ENCODE data around the gene HIPK3.

Gene HIPK3

GRCh38 chr11:33266393-33267215 is 9.4 kb downstream of the HIPK3 start:
- H3K4me3 ChIP-seq (ENCODE audit: low read depth, low read length), result no peak overlapping the region
- TF ChIP-seq CTCF (IDR thresholded peaks at IDR 0.05; ENCODE audit: low read depth, low read length, missing control alignments), result no peak
- no peak for DNase-seq (ENCODE audit: low read depth)
- in situ Hi-C loops (cut with HindIII; ENCODE audit: low sequenced_read_pairs), result no loop called here

GRCh38 chr11:33268945-33269540 is 11.9 kb downstream of the HIPK3 start:
- in situ Hi-C loops (cut with HindIII; ENCODE audit: low sequenced_read_pairs), result no loop called here
- DNase-seq (ENCODE audit: low read depth), result no peak
- no peak overlapping the region for H3K4me3 ChIP-seq (ENCODE audit: low read depth, low read length)
- no peak for TF ChIP-seq CTCF (IDR thresholded peaks at IDR 0.05; ENCODE audit: low read depth, low read length, missing control alignments)

GRCh38 chr11:33269822-33270221 is 12.6 kb downstream of the HIPK3 start:
- DNase-seq (ENCODE audit: low read depth), result no peak
- TF ChIP-seq CTCF (IDR thresholded peaks at IDR 0.05; ENCODE audit: low read depth, low read length, missing control alignments), result no peak
- no peak overlapping the region for H3K4me3 ChIP-seq (ENCODE audit: low read depth, low read length)
- in situ Hi-C loops (cut with HindIII; ENCODE audit: low sequenced_read_pairs), result loop anchor here (5.0 kb wide), 1 partner anchor 82 kb away; no protein-coding TSS in a partner anchor

- in situ Hi-C loops (cut with HindIII; ENCODE audit: low sequenced_read_pairs), result loop anchor here (5.0 kb wide), 1 partner anchor 81 kb away; no protein-coding TSS in a partner anchor
- DNase-seq (ENCODE audit: low read depth), result no peak
- no peak overlapping the region for H3K4me3 ChIP-seq (ENCODE audit: low read depth, low read length)
- TF ChIP-seq CTCF (IDR thresholded peaks at IDR 0.05; ENCODE audit: low read depth, low read length, missing control alignments), result no peak
These were observed 13.9 kb downstream of the HIPK3 start for GRCh38 chr11:33271059-33271458.

GRCh38 chr11:33272338-33273107 is 15.3 kb downstream of the HIPK3 start:
- no peak overlapping the region for H3K4me3 ChIP-seq (ENCODE audit: low read depth, low read length)
- in situ Hi-C loops (cut with HindIII; ENCODE audit: low sequenced_read_pairs), result loop anchor here (5.0 kb wide), 1 partner anchor 80 kb away; no protein-coding TSS in a partner anchor
- no peak for TF ChIP-seq CTCF (IDR thresholded peaks at IDR 0.05; ENCODE audit: low read depth, low read length, missing control alignments)
- no peak for DNase-seq (ENCODE audit: low read depth)

- in situ Hi-C loops (cut with HindIII; ENCODE audit: low sequenced_read_pairs), result loop anchor here (5.0 kb wide), 1 partner anchor 79 kb away; no protein-coding TSS in a partner anchor
- DNase-seq (ENCODE audit: low read depth), result no peak
- H3K4me3 ChIP-seq (ENCODE audit: low read depth, low read length), result no peak overlapping the region
- no peak for TF ChIP-seq CTCF (IDR thresholded peaks at IDR 0.05; ENCODE audit: low read depth, low read length, missing control alignments)
These were observed 16.5 kb downstream of the HIPK3 start for GRCh38 chr11:33273656-33274055.
